Endometrial microvascular endothelial cells (primary cell): Measurements from ENCODE around the gene CENPVL1. TPM values are rescaled to one million over a fixed set of nuclear protein-coding genes. Genes with fewer than 3 reads are reported as not detected.
"Not testable (repeated sequence)": the region's sequence is repeated elsewhere in the genome, so short reads cannot be mapped to it uniquely, and the experiment has no call there.

Experiments
- in situ Hi-C: cut with HindIII; loops from 2 replicates; pipeline ENCODE4 v1.10.0; 2017; ENCODE audit warnings: low sequenced_read_pairs, low pct_unique_long_range_greater_than_20kb; ENCODE audit errors: inconsistent ontology term
- total RNA-seq: library from RNA; depleted of rRNA; stranded (reverse); fragments of >200 nt; gene quantifications from one replicate; pipeline ENCODE4 v1.2.3, GENCODE V29; 2015; ENCODE audit errors: inconsistent ontology term

CENPVL1 gene
- not detected for total RNA-seq

DNA sequence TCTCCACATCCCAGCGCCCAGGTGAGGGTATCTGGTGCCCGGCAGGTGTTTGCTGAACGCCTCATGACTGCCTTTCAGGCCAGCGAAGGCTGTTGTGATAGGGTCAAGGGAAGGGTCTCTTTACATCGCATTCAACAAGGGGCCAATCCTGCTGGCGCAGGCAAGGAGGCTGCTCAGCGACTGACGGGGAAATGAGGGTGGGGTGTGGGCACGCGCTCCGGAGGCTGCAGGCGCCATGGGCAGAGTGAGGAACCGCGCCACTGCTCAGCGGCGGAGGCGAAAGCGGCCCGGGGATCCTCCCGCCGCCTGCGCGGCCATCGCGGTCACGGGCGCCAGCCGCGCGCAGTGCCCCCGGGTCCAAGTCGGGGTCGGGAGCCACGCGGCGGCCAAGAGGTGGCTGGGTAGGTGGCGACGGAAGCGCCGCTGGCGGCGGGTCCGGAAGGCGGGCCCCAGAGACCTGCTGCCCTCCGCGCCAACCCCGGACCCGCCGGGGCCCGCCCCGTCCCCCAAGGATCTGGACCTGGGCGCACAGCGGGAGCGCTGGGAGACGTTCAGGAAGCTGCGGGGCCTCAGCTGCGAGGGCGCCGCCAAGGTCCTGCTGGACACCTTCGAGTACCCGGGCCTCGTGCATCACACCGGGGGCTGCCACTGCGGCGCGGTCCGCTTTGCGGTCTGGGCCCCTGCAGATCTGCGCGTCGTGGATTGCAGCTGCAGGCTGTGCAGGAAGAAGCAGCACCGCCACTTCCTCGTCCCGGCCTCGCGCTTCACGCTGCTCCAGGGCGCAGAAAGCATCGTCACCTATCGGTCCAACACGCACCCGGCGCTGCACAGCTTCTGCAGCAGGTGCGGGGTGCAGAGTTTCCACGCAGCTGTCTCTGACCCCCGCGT is at the start of gene CENPVL1:
Gene CENPVL1, plus strand, starts transcription at position 236 of the 888 bp plus-strand sequence. Its CDS starts 0 bp downstream, at position 236.
- in situ Hi-C loops: not testable (repeated sequence)

DNA sequence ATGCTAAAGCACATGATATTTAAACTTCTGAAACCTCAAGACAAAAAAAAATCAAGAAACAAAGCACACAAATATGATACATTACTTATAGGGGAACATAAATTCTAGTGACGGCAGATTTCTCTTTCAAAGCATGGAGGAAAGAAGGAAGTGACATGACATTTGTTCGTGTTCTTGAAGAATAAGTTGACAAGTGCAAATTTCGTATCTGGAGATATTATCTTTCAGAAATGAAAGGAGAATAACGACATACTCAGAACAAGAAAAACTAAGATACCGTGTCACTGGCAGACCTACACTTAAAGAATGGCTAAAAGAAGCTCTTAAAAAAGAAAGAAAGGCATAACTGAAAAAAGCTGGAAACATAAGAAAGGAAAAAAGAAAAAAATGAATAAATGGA is 44.3 kb upstream of the CENPVL1 start:
- in situ Hi-C loops: no loop called here

DNA sequence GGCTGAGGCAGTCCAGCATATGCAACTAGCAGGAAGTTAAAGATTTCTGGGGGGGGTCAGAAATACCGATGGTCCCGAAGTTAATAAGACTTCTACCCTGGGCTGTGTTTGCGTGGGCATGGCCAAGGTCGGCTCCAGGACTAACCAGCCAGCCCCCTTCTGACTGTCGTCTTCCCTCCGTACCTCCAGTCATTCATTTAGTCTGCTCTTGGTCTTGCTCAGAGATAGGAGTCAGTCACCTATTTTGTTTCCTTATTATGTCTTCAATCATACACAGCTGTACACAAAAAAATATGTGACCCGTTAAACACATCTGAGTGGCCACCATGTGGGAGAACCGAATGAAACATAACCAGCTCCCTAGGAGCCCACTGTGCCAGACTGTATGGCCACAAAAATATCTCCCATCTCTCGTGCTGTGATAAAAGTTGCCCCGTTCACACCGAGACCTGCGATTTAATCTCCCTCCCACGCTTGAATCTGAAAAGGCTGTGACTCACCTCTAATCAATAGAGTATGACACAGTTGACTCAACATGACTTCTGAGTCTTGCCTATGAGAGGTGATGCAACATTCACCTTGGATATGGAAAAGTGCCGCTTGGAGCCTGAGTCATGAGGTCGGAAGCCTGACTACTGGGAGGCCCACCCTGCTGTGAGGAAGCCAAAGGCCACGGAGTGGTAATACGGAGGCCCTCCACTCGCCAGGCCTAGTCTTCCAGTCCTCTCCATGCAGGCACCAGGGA is 30.5 kb upstream of the CENPVL1 start:
- in situ Hi-C loops: not testable (repeated sequence)

DNA sequence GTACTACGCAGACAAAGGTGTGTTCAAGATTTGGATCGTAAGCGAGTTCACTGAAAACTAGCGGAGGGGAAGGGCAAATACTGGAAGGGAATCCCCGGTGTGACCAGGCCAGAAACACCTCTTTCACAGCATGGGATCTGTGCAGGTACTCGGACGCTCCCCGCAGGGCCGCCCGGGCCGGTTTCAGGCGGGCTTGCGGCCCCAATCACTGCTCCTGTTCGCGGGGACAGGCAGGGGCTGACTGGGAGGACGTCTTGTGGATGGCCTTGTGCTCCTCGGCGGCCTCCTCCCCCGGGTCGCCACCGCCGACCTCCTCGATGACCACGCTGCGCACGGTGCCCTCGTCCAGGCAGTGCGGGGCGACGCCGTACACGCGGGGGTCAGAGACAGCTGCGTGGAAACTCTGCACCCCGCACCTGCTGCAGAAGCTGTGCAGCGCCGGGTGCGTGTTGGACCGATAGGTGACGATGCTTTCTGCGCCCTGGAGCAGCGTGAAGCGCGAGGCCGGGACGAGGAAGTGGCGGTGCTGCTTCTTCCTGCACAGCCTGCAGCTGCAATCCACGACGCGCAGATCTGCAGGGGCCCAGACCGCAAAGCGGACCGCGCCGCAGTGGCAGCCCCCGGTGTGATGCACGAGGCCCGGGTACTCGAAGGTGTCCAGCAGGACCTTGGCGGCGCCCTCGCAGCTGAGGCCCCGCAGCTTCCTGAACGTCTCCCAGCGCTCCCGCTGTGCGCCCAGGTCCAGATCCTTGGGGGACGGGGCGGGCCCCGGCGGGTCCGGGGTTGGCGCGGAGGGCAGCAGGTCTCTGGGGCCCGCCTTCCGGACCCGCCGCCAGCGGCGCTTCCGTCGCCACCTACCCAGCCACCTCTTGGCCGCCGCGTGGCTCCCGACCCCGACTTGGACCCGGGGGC is 28.2 kb upstream of the CENPVL1 start:
- in situ Hi-C loops: not testable (repeated sequence)

DNA sequence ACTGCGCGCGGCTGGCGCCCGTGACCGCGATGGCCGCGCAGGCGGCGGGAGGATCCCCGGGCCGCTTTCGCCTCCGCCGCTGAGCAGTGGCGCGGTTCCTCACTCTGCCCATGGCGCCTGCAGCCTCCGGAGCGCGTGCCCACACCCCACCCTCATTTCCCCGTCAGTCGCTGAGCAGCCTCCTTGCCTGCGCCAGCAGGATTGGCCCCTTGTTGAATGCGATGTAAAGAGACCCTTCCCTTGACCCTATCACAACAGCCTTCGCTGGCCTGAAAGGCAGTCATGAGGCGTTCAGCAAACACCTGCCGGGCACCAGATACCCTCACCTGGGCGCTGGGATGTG is 27.6 kb upstream of the CENPVL1 start, which contains the start of gene CENPVL2:
Gene CENPVL2, minus strand, starts transcription at position 112 of the 343 bp plus-strand sequence. Its CDS starts 0 bp downstream, at position 112.
- in situ Hi-C loops: not testable (repeated sequence)

DNA sequence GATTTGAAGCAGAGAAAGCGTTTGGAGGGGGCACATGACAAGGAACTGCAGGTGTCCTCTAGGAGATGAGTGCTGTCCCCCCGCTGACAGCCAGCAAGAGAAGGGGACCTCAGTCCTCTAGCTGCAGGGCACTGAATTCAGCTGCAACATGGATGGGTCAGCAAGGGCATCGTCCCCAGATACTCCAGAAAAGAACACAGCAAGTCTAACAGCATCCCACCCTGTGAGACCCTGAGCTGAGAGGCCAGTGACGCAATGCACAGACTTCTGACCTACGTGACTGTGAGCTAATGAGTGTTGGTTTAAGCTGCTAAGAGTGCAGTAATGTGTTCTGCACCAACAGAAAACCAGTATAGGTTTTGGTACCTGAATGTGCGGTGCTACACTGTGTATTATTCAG is 16.1 kb upstream of the CENPVL1 start:
- in situ Hi-C loops: no loop called here

DNA sequence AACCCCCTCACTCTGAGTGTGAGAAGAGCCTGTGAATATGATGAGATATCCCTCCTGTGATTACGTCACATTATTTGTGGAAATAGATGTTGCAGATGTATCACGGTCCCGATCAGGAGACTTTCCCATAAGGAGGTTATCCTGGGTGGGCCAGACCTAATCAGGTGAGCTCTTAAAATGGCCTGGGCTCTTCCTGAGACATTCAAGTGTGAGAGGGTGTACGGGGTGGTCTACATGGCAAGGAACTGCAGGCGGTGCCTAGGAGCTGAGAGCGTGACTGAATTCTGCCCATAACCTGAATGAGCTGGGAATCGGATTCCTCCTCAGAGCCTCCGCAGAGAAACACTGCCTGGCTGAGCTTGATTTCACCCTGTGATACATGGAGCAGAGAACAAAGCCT is 12.9 kb upstream of the CENPVL1 start:
- in situ Hi-C loops: no loop called here

DNA sequence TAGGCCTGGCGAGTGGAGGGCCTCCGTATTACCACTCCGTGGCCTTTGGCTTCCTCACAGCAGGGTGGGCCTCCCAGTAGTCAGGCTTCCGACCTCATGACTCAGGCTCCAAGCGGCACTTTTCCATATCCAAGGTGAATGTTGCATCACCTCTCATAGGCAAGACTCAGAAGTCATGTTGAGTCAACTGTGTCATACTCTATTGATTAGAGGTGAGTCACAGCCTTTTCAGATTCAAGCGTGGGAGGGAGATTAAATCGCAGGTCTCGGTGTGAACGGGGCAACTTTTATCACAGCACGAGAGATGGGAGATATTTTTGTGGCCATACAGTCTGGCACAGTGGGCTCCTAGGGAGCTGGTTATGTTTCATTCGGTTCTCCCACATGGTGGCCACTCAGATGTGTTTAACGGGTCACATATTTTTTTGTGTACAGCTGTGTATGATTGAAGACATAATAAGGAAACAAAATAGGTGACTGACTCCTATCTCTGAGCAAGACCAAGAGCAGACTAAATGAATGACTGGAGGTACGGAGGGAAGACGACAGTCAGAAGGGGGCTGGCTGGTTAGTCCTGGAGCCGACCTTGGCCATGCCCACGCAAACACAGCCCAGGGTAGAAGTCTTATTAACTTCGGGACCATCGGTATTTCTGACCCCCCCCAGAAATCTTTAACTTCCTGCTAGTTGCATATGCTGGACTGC is 2.8 kb downstream of the CENPVL1 start:
- in situ Hi-C loops: not testable (repeated sequence)

DNA sequence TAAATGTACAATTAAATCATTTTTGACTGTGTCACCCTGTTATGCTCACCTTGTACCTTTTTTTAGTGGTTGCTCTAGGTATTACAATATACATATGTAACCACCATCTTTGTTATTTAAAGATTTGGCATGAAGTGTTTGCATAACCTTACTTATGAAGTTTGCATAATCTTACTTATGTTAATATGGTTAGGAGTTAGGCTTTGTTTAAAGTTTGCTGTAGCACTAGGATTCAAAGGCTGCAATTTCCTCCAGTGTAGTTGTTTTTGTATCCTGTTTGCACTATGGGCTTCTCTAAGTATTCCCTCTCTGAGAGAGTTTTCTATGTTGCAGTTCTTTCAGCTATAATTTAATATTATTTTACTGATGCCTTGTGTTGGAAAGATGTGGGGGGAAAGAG is 17.9 kb downstream of the CENPVL1 start:
- in situ Hi-C loops: no loop called here

DNA sequence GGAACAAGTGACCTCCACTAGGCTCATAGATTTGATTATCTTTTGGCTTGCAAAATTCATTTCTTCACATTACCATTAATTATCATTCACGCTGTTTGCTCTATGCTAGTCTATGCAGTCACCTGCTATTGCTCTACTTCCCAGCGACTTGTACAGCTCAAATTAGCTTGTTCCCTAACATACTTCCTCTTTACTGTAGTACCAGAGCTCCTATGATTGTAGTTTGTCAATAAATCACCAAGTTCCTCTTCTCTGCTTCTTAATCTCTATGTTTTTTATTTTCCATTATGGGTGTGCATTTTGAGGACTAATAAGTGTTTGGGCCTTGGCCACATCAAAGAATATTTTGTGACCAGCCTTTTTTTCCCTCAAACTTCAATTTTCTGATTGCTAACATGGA is 26.8 kb downstream of the CENPVL1 start:
- in situ Hi-C loops: no loop called here

DNA sequence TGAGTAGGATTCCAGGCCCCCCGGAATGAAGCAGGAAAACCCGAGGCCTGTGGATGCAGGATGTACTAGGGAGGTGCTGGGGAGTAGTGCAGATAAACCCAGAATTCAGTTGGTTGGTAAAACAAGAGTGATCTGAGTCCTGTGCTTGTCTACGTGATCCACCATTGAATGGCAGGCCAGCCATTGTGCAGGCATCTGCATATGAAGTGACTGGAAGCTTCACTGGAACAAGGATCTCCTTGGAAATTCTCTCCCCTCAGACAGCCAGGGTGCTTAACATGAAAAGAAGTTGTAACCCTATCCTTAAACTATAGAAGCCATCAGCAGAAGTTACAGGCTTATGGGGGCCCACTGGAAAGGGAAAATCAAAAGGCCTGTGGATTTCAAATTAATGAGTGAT is 32.3 kb downstream of the CENPVL1 start:
- in situ Hi-C loops: no loop called here

DNA sequence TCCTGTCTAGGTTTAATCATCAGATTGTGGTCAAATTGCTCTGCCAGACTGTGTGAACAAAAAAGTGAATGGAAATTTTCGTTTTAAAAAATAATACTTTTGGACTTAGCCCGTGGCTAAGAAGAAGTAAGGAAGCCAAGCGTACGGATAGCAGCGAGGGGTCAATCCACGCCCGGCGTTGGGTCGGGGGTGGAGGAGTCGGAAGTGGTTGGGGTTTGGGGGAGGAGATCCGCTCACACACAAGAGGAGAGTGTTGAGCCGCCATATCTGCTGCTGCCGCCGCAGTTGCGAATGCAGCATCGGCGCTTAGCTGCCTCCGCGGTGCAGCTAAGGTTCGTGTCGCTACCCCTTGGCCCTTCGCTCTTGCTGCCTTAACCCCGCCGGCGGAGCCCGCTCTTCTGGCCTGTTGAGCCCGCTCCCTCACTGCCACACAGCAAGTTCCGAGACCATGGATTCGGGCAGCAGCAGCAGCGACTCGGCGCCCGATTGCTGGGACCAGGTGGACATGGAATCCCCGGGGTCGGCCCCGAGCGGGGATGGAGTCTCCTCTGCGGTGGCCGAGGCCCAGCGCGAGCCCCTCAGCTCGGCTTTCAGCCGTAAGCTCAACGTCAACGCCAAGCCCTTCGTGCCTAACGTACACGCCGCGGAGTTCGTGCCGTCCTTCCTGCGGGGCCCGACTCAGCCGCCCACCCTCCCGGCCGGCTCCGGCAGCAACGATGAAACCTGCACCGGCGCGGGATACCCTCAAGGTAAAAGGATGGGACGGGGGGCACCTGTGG is 33.1 kb downstream of the CENPVL1 start, which contains the start of gene GSPT2:
Gene GSPT2, plus strand, starts transcription at position 264 of the 779 bp plus-strand sequence. Its CDS starts 185 bp downstream, at position 449.
- in situ Hi-C loops: no loop called here

DNA sequence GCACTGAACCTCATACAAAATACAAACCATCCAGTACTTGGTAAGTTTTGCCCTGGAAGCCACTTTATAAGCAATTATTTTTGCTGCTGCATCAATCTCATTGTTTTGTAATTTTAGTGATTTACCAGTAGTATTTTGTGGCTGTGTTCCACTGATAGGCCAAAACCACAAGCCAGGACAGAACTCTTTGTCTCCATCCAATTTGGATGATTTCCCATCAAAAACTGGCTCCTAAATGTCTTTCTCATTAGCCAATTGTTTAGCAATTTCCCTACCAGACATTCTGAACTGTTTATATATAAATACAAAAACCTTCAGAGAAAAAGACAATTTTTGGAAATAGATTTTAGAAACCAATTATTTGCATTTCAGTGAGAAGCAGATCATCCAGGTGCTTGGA is 37.4 kb downstream of the CENPVL1 start:
- in situ Hi-C loops: no loop called here

DNA sequence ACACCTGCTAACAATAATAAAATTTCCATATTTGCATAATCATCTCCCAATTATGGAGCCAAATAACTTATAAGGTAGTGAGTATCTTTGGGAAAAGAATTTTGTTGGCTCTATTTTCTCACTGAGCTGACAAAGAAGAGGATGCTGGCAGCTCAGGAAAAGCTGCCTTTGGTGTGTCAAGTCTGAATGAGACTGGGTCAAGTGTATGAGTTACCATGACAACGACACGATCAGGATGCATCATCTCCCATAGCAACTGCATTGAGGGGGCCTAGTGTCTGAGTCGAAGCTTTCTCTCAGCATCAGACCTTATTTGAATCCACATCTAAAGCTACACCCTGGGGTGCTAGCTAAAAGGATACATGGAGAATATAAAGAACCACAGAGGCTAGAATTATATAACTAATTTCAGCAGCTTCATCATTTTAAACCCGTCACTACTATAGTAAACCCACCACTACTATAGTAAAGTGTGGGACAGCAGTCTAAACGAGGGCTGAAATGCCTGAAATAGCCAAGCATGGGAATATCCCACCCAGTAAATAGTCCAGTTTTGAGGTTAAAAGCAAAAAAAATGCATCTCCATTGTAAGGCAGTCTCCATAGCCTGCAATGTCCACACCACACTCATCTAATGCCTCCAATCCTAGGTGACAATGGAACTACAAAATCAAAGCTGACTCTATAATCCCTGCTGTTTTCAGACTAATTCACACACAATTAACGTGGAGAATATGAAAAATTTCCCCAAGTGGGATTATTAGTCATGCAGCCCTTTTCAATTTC is 48.9 kb downstream of the CENPVL1 start:
- in situ Hi-C loops: no loop called here

DNA sequence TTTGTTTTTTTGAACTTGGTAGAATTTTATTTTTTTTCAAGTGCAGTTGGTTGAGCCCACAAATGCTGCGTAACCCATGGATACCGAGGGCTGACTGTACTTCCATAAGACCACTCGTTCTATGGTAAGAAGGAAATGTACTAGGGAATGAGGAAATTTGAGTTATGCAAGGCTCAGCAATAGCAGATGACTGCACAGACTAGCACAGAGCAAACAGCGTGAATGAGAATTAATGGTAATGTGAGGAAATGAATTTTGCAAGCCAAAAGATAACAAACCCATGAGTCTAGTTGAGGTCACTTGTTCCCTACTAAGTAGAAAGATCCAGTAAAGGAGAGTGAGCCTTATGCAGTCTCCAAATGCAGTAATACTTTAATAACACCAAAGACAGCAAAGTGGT is 50.3 kb downstream of the CENPVL1 start:
- in situ Hi-C loops: no loop called here
